Muscle layer of duodenum (tissue), 2 donors: ENCODE data around the gene RRAS2.
"Not testable (repeated sequence)": the region's sequence is repeated elsewhere in the genome, so short reads cannot be mapped to it uniquely, and the experiment has no call there.

Source experiments
- H3K27ac ChIP-seq: one replicate; pipeline ENCODE4 v1.7.0; 2013; ENCODE audit warnings: mild to moderate bottlenecking, low read length
- H3K27me3 ChIP-seq: one replicate; pipeline ENCODE4 v1.7.0; 2013; ENCODE audit warnings: low read depth, mild to moderate bottlenecking, control low read depth, low read length
- H3K36me3 ChIP-seq, 2 donors: one replicate each; pipeline ENCODE4 v1.7.0; 2013; ENCODE audit warnings: low read length in 2 of 2, control low read depth in 1 of 2, mild to moderate bottlenecking in 1 of 2; ENCODE audit not compliant: insufficient read depth in 2 of 2, control insufficient read depth in 1 of 2
- H3K4me1 ChIP-seq, 2 donors: one replicate each; pipeline ENCODE4 v1.7.0; 2013; ENCODE audit warnings: low read length in 2 of 2, mild to moderate bottlenecking in 2 of 2, control low read depth in 1 of 2, moderate library complexity in 1 of 2; ENCODE audit not compliant: insufficient read depth in 2 of 2, control insufficient read depth in 1 of 2
- H3K4me3 ChIP-seq, 2 donors: one replicate each; pipeline ENCODE4 v1.7.0; 2013; ENCODE audit warnings: low read length in 2 of 2, low read depth in 1 of 2, mild to moderate bottlenecking in 1 of 2
- H3K9me3 ChIP-seq, 2 donors: one replicate each; pipeline ENCODE4 v1.7.0; 2013; ENCODE audit warnings: low read length in 2 of 2, control low read depth in 1 of 2, mild to moderate bottlenecking in 1 of 2; ENCODE audit not compliant: control insufficient read depth in 1 of 2
- donor health status: healthy.

RRAS2 gene

GRCh38 chr11:14347991-14348390 is 11.0 kb downstream of the RRAS2 start:
- no peaks in the 10 kb centered on the region for H3K27me3 ChIP-seq
- no peaks in the 10 kb centered on the region for H3K36me3 ChIP-seq
- no peaks in the 10 kb centered on the region for H3K9me3 ChIP-seq
- no peak overlapping the region for H3K27ac ChIP-seq
- no peaks in the 10 kb centered on the region for H3K4me1 ChIP-seq
- no peak overlapping the region for H3K4me3 ChIP-seq

GRCh38 chr11:14347494-14347893 is 11.5 kb downstream of the RRAS2 start:
- no peaks in the 10 kb centered on the region for H3K4me1 ChIP-seq
- no peak overlapping the region for H3K27ac ChIP-seq

GRCh38 chr11:14346303-14346955 is 12.6 kb downstream of the RRAS2 start:
- H3K4me1 ChIP-seq = no peaks in the 10 kb centered on the region

More at GRCh38 chr11:14347494-14347893, 11.5 kb downstream of the RRAS2 start:
- Histone ChIP-seq H3K4me3 (no peak overlapping the region), H3K36me3 (no peaks in the 10 kb centered on the region), H3K9me3 (no peaks in the 10 kb centered on the region), H3K27me3 (no peaks in the 10 kb centered on the region)

GRCh38 chr11:14345668-14346067 is 13.3 kb downstream of the RRAS2 start:
- H3K9me3 ChIP-seq = no peaks in the 10 kb centered on the region

More at GRCh38 chr11:14346303-14346955, 12.6 kb downstream of the RRAS2 start:
- H3K4me3 ChIP-seq = no peak overlapping the region
- H3K27me3 ChIP-seq = no peaks in the 10 kb centered on the region
- H3K36me3 ChIP-seq = no peaks in the 10 kb centered on the region
- no peaks in the 10 kb centered on the region for H3K9me3 ChIP-seq
- no peak overlapping the region for H3K27ac ChIP-seq

GRCh38 chr11:14345016-14345415 is 14.0 kb downstream of the RRAS2 start:
- not testable (repeated sequence) for H3K4me3 ChIP-seq, H3K4me1 ChIP-seq, H3K36me3 ChIP-seq, H3K9me3 ChIP-seq, H3K27ac ChIP-seq, H3K27me3 ChIP-seq

More at GRCh38 chr11:14345668-14346067, 13.3 kb downstream of the RRAS2 start:
- no peaks in the 10 kb centered on the region for H3K4me1 ChIP-seq
- no peaks in the 10 kb centered on the region for H3K36me3 ChIP-seq
- no peaks in the 10 kb centered on the region for H3K27me3 ChIP-seq
- no peak overlapping the region for H3K27ac ChIP-seq
- H3K4me3 ChIP-seq = no peak overlapping the region

GRCh38 chr11:14342906-14343305 is 16.1 kb downstream of the RRAS2 start:
- Histone ChIP-seq H3K36me3 (no peaks in the 10 kb centered on the region), H3K27me3 (no peaks in the 10 kb centered on the region), H3K4me1 (no peaks in the 10 kb centered on the region), H3K9me3 (no peaks in the 10 kb centered on the region), H3K4me3 (no peak overlapping the region), H3K27ac (no peak overlapping the region)

- Histone ChIP-seq H3K36me3 (no peaks in the 10 kb centered on the region), H3K27me3 (no peaks in the 10 kb centered on the region), H3K9me3 (no peaks in the 10 kb centered on the region), H3K4me1 (no peaks in the 10 kb centered on the region), H3K4me3 (no peak overlapping the region), H3K27ac (no peak overlapping the region)
Measured at GRCh38 chr11:14341968-14342367, 17.0 kb downstream of the RRAS2 start.

- Histone ChIP-seq H3K4me3 (no peak overlapping the region), H3K27ac (no peak overlapping the region), H3K4me1 (no peaks in the 10 kb centered on the region), H3K36me3 (peaks cover 0 to 5% of the 10 kb centered on the region in 2 donors), H3K9me3 (no peaks in the 10 kb centered on the region), H3K27me3 (no peaks in the 10 kb centered on the region)
Measured at GRCh38 chr11:14340721-14341120, 18.3 kb downstream of the RRAS2 start.

- Histone ChIP-seq H3K4me1 (no peaks in the 10 kb centered on the region), H3K27ac (no peak overlapping the region), H3K27me3 (no peaks in the 10 kb centered on the region), H3K9me3 (no peaks in the 10 kb centered on the region), H3K4me3 (no peak overlapping the region), H3K36me3 (peaks cover 0 to 5% of the 10 kb centered on the region in 2 donors)
Measured at GRCh38 chr11:14339356-14339755, 19.6 kb downstream of the RRAS2 start.

GRCh38 chr11:14336507-14337503 is 22.2 kb downstream of the RRAS2 start:
- Histone ChIP-seq H3K9me3 (no peaks in the 10 kb centered on the region), H3K27me3 (no peaks in the 10 kb centered on the region), H3K27ac (no peak overlapping the region), H3K4me1 (no peaks in the 10 kb centered on the region), H3K4me3 (no peak overlapping the region), H3K36me3 (peaks cover 0 to 5% of the 10 kb centered on the region in 2 donors)

GRCh38 chr11:14335712-14336111 is 23.3 kb downstream of the RRAS2 start:
- Histone ChIP-seq H3K4me1 (no peaks in the 10 kb centered on the region), H3K27ac (no peak overlapping the region)

More at GRCh38 chr11:14335712-14336111, 23.3 kb downstream of the RRAS2 start:
- H3K4me3 ChIP-seq = no peak overlapping the region
- no peaks in the 10 kb centered on the region for H3K27me3 ChIP-seq
- H3K36me3 ChIP-seq = peaks cover 0 to 5% of the 10 kb centered on the region in 2 donors
- no peaks in the 10 kb centered on the region for H3K9me3 ChIP-seq
